HUES6 (cell line): ENCODE data around the gene CTNNB1.

Source experiments
- H3K27ac ChIP-seq: 2 replicates; pipeline ENCODE4 v1.7.0; 2013; ENCODE audit warnings: low read depth, mild to moderate bottlenecking, low read length, inconsistent platforms
- H3K27me3 ChIP-seq: 2 replicates; pipeline ENCODE4 v1.6.1; 2013; ENCODE audit warnings: low read length; ENCODE audit not compliant: control insufficient read depth, insufficient read depth
- H3K36me3 ChIP-seq: 2 replicates; pipeline ENCODE4 v1.6.1; 2013; ENCODE audit warnings: low read length; ENCODE audit not compliant: control insufficient read depth, insufficient read depth
- H3K4me1 ChIP-seq: 2 replicates; pipeline ENCODE4 v1.6.1; 2013; ENCODE audit warnings: low read length; ENCODE audit not compliant: control insufficient read depth, insufficient read depth
- H3K4me3 ChIP-seq: 2 replicates; pipeline ENCODE4 v1.5.1; 2013; ENCODE audit warnings: low read depth, low read length
- H3K9ac ChIP-seq: one replicate; pipeline ENCODE4 v1.6.1; 2013; ENCODE audit warnings: mild to moderate bottlenecking, low read length
- H3K9me3 ChIP-seq: 2 replicates; pipeline ENCODE4 v1.6.1; 2013; ENCODE audit warnings: low read depth, low read length; ENCODE audit not compliant: control insufficient read depth, insufficient read depth

CTNNB1 gene

GRCh38 chr3:41220906-41221677 lies 21.8 kb downstream of the CTNNB1 start:
- Histone ChIP-seq H3K9ac (no peak overlapping the region), H3K36me3 (peaks cover 24% of the 10 kb centered on the region), H3K4me1 (peaks cover 14% of the 10 kb centered on the region), H3K9me3 (no peaks in the 10 kb centered on the region), H3K27ac (no peak overlapping the region), H3K27me3 (no peaks in the 10 kb centered on the region), H3K4me3 (no peak overlapping the region)

GRCh38 chr3:41222012-41222411 lies 22.7 kb downstream of the CTNNB1 start:
- Histone ChIP-seq H3K4me3 (no peak overlapping the region), H3K9ac (no peak overlapping the region), H3K27ac (no peak overlapping the region; the same call in 1 of the 2 replicates), H3K36me3 (peaks cover 34% of the 10 kb centered on the region), H3K4me1 (peaks cover 6% of the 10 kb centered on the region), H3K27me3 (no peaks in the 10 kb centered on the region), H3K9me3 (no peaks in the 10 kb centered on the region)

- Histone ChIP-seq H3K4me3 (no peak overlapping the region), H3K27ac (no peak overlapping the region), H3K9me3 (no peaks in the 10 kb centered on the region), H3K4me1 (peaks cover 3% of the 10 kb centered on the region), H3K9ac (no peak overlapping the region), H3K27me3 (no peaks in the 10 kb centered on the region), H3K36me3 (peaks cover 39% of the 10 kb centered on the region)
Observed at GRCh38 chr3:41222501-41222900, 23.2 kb downstream of the CTNNB1 start.

GRCh38 chr3:41223078-41223477 lies 23.8 kb downstream of the CTNNB1 start:
- peaks cover 44% of the 10 kb centered on the region for H3K36me3 ChIP-seq
- no peak overlapping the region for H3K27ac ChIP-seq
- peaks cover 3% of the 10 kb centered on the region for H3K4me1 ChIP-seq
- H3K27me3 ChIP-seq = no peaks in the 10 kb centered on the region
- no peak overlapping the region for H3K9ac ChIP-seq
- H3K9me3 ChIP-seq = no peaks in the 10 kb centered on the region
- no peak overlapping the region for H3K4me3 ChIP-seq

GRCh38 chr3:41223691-41224090 lies 24.4 kb downstream of the CTNNB1 start:
- no peaks in the 10 kb centered on the region for H3K27me3 ChIP-seq
- no peak overlapping the region for H3K27ac ChIP-seq
- peaks cover 3% of the 10 kb centered on the region for H3K4me1 ChIP-seq
- no peak overlapping the region for H3K4me3 ChIP-seq
- no peak overlapping the region for H3K9ac ChIP-seq
- no peaks in the 10 kb centered on the region for H3K9me3 ChIP-seq
- peaks cover 50% of the 10 kb centered on the region for H3K36me3 ChIP-seq

GRCh38 chr3:41224120-41224806 lies 25.0 kb downstream of the CTNNB1 start:
- Histone ChIP-seq H3K27ac (no peak overlapping the region), H3K36me3 (peaks cover 56% of the 10 kb centered on the region), H3K4me1 (peaks cover 3% of the 10 kb centered on the region), H3K27me3 (no peaks in the 10 kb centered on the region), H3K4me3 (no peak overlapping the region), H3K9me3 (no peaks in the 10 kb centered on the region), H3K9ac (no peak overlapping the region)

- Histone ChIP-seq H3K9ac (no peak overlapping the region), H3K36me3 (peaks cover 96% of the 10 kb centered on the region), H3K27ac (no peak overlapping the region), H3K4me1 (peaks cover 40% of the 10 kb centered on the region), H3K4me3 (no peak overlapping the region), H3K9me3 (no peaks in the 10 kb centered on the region), H3K27me3 (no peaks in the 10 kb centered on the region)
Observed at GRCh38 chr3:41234823-41235721, 35.8 kb downstream of the CTNNB1 start.

GRCh38 chr3:41236228-41236627 lies 36.9 kb downstream of the CTNNB1 start:
- no peaks in the 10 kb centered on the region for H3K27me3 ChIP-seq
- 0 out of 2 replicates have a peak overlapping the region, but pooled peaks have one; percentile 42 for H3K27ac ChIP-seq
- H3K9me3 ChIP-seq = no peaks in the 10 kb centered on the region
- no peak overlapping the region for H3K4me3 ChIP-seq
- peaks cover 97% of the 10 kb centered on the region for H3K36me3 ChIP-seq
- H3K9ac ChIP-seq = no peak overlapping the region
- peaks cover 40% of the 10 kb centered on the region for H3K4me1 ChIP-seq

GRCh38 chr3:41237907-41238306 lies 38.6 kb downstream of the CTNNB1 start:
- Histone ChIP-seq H3K4me1 (peaks cover 36% of the 10 kb centered on the region), H3K9me3 (no peaks in the 10 kb centered on the region), H3K27ac (no peak overlapping the region), H3K27me3 (no peaks in the 10 kb centered on the region), H3K36me3 (peaks cover 92% of the 10 kb centered on the region), H3K4me3 (no peak overlapping the region), H3K9ac (no peak overlapping the region)

GRCh38 chr3:41239587-41239986 lies 40.3 kb downstream of the CTNNB1 start:
- Histone ChIP-seq H3K4me3 (no peak overlapping the region), H3K9ac (no peak overlapping the region), H3K27me3 (no peaks in the 10 kb centered on the region), H3K27ac (no peak overlapping the region), H3K36me3 (peaks cover 75% of the 10 kb centered on the region), H3K4me1 (peaks cover 22% of the 10 kb centered on the region), H3K9me3 (no peaks in the 10 kb centered on the region)
